ENCODE data around the gene CACNG3.
"Not testable (repeated sequence)": the region's sequence is repeated elsewhere in the genome, so short reads cannot be mapped to it uniquely, and the experiment has no call there.

Gene CACNG3

GRCh38 chr16:24297375-24297774 lies 41.2 kb downstream of the CACNG3 start:
- no peak overlapping the region for H3K9ac ChIP-seq (ENCODE audit: low read depth in 1 of 2, low read length in 2 of 2)
- H3K36me3 ChIP-seq (ENCODE audit: control insufficient read depth in 2 of 2, insufficient read depth in 2 of 2, low read length in 2 of 2): no peaks in the 10 kb centered on the region
- H3K27me3 ChIP-seq (ENCODE audit: control insufficient read depth in 2 of 2, insufficient read depth in 2 of 2, low read length in 2 of 2): no peaks in the 10 kb centered on the region
- no peak overlapping the region for H3K4me3 ChIP-seq (ENCODE audit: low read length in 2 of 2)
- H3K27ac ChIP-seq (ENCODE audit: low read depth in 2 of 2, low read length in 2 of 2): no peak overlapping the region
- H3K4me1 ChIP-seq (ENCODE audit: control insufficient read depth in 2 of 2, insufficient read depth in 2 of 2, low read length in 2 of 2): no peaks in the 10 kb centered on the region
- no peaks in the 10 kb centered on the region for H3K9me3 ChIP-seq (ENCODE audit: control insufficient read depth in 2 of 2, low read length in 2 of 2)

- Histone ChIP-seq H3K9ac (ENCODE audit: low read depth in 1 of 2, low read length in 2 of 2) (no peak overlapping the region), H3K36me3 (ENCODE audit: control insufficient read depth in 2 of 2, insufficient read depth in 2 of 2, low read length in 2 of 2) (no peaks in the 10 kb centered on the region), H3K27ac (ENCODE audit: low read depth in 2 of 2, low read length in 2 of 2) (no peak overlapping the region), H3K4me1 (ENCODE audit: control insufficient read depth in 2 of 2, insufficient read depth in 2 of 2, low read length in 2 of 2) (no peaks in the 10 kb centered on the region), H3K4me3 (ENCODE audit: low read length in 2 of 2) (no peak overlapping the region), H3K27me3 (ENCODE audit: control insufficient read depth in 2 of 2, insufficient read depth in 2 of 2, low read length in 2 of 2) (no peaks in the 10 kb centered on the region), H3K9me3 (ENCODE audit: control insufficient read depth in 2 of 2, low read length in 2 of 2) (no peaks in the 10 kb centered on the region)
These were observed 42.5 kb downstream of the CACNG3 start for GRCh38 chr16:24298548-24299167.

- H3K27ac ChIP-seq (ENCODE audit: low read depth in 2 of 2, low read length in 2 of 2); H3K4me1 ChIP-seq (ENCODE audit: control insufficient read depth in 2 of 2, insufficient read depth in 2 of 2, low read length in 2 of 2); H3K36me3 ChIP-seq (ENCODE audit: control insufficient read depth in 2 of 2, insufficient read depth in 2 of 2, low read length in 2 of 2); H3K9me3 ChIP-seq (ENCODE audit: control insufficient read depth in 2 of 2, low read length in 2 of 2); H3K9ac ChIP-seq (ENCODE audit: low read depth in 1 of 2, low read length in 2 of 2); H3K4me3 ChIP-seq (ENCODE audit: low read length in 2 of 2); H3K27me3 ChIP-seq (ENCODE audit: control insufficient read depth in 2 of 2, insufficient read depth in 2 of 2, low read length in 2 of 2): not testable (repeated sequence)
These were observed 44.6 kb downstream of the CACNG3 start for GRCh38 chr16:24300750-24301149.

- Histone ChIP-seq H3K9ac (ENCODE audit: low read depth in 1 of 2, low read length in 2 of 2) (no peak overlapping the region), H3K4me3 (ENCODE audit: low read length in 2 of 2) (no peak overlapping the region), H3K4me1 (ENCODE audit: control insufficient read depth in 2 of 2, insufficient read depth in 2 of 2, low read length in 2 of 2) (no peaks in the 10 kb centered on the region), H3K27me3 (ENCODE audit: control insufficient read depth in 2 of 2, insufficient read depth in 2 of 2, low read length in 2 of 2) (no peaks in the 10 kb centered on the region), H3K27ac (ENCODE audit: low read depth in 2 of 2, low read length in 2 of 2) (no peak overlapping the region), H3K36me3 (ENCODE audit: control insufficient read depth in 2 of 2, insufficient read depth in 2 of 2, low read length in 2 of 2) (no peaks in the 10 kb centered on the region), H3K9me3 (ENCODE audit: control insufficient read depth in 2 of 2, low read length in 2 of 2) (no peaks in the 10 kb centered on the region)
These were observed 46.5 kb downstream of the CACNG3 start for GRCh38 chr16:24302636-24303035.

GRCh38 chr16:24308200-24308599 lies 52.1 kb downstream of the CACNG3 start:
- H3K9ac ChIP-seq (ENCODE audit: low read depth in 1 of 2, low read length in 2 of 2): no peak overlapping the region
- H3K36me3 ChIP-seq (ENCODE audit: control insufficient read depth in 2 of 2, insufficient read depth in 2 of 2, low read length in 2 of 2): no peaks in the 10 kb centered on the region
- no peaks in the 10 kb centered on the region for H3K9me3 ChIP-seq (ENCODE audit: control insufficient read depth in 2 of 2, low read length in 2 of 2)
- H3K27me3 ChIP-seq (ENCODE audit: control insufficient read depth in 2 of 2, insufficient read depth in 2 of 2, low read length in 2 of 2): peaks cover 0 to 2% of the 10 kb centered on the region in 2 donors
- H3K4me1 ChIP-seq (ENCODE audit: control insufficient read depth in 2 of 2, insufficient read depth in 2 of 2, low read length in 2 of 2): no peaks in the 10 kb centered on the region
- H3K4me3 ChIP-seq (ENCODE audit: low read length in 2 of 2): no peak overlapping the region
- H3K27ac ChIP-seq (ENCODE audit: low read depth in 2 of 2, low read length in 2 of 2): no peak overlapping the region

- H3K9me3 ChIP-seq (ENCODE audit: control insufficient read depth in 2 of 2, low read length in 2 of 2): no peaks in the 10 kb centered on the region
- H3K27ac ChIP-seq (ENCODE audit: low read depth in 2 of 2, low read length in 2 of 2): no peak overlapping the region
- no peaks in the 10 kb centered on the region for H3K36me3 ChIP-seq (ENCODE audit: control insufficient read depth in 2 of 2, insufficient read depth in 2 of 2, low read length in 2 of 2)
- no peak overlapping the region for H3K4me3 ChIP-seq (ENCODE audit: low read length in 2 of 2)
- no peak overlapping the region for H3K9ac ChIP-seq (ENCODE audit: low read depth in 1 of 2, low read length in 2 of 2)
- no peaks in the 10 kb centered on the region for H3K4me1 ChIP-seq (ENCODE audit: control insufficient read depth in 2 of 2, insufficient read depth in 2 of 2, low read length in 2 of 2)
- H3K27me3 ChIP-seq (ENCODE audit: control insufficient read depth in 2 of 2, insufficient read depth in 2 of 2, low read length in 2 of 2): peaks cover 0 to 2% of the 10 kb centered on the region in 2 donors
These were observed 53.4 kb downstream of the CACNG3 start for GRCh38 chr16:24309258-24310142.

GRCh38 chr16:24315343-24315742 lies 59.2 kb downstream of the CACNG3 start:
- Histone ChIP-seq H3K4me3 (ENCODE audit: low read length in 2 of 2) (no peak overlapping the region), H3K36me3 (ENCODE audit: control insufficient read depth in 2 of 2, insufficient read depth in 2 of 2, low read length in 2 of 2) (no peaks in the 10 kb centered on the region), H3K9ac (ENCODE audit: low read depth in 1 of 2, low read length in 2 of 2) (no peak overlapping the region), H3K27ac (ENCODE audit: low read depth in 2 of 2, low read length in 2 of 2) (no peak overlapping the region), H3K27me3 (ENCODE audit: control insufficient read depth in 2 of 2, insufficient read depth in 2 of 2, low read length in 2 of 2) (peaks cover 0 to 2% of the 10 kb centered on the region in 2 donors), H3K4me1 (ENCODE audit: control insufficient read depth in 2 of 2, insufficient read depth in 2 of 2, low read length in 2 of 2) (no peaks in the 10 kb centered on the region), H3K9me3 (ENCODE audit: control insufficient read depth in 2 of 2, low read length in 2 of 2) (no peaks in the 10 kb centered on the region)

- no peaks in the 10 kb centered on the region for H3K4me1 ChIP-seq (ENCODE audit: control insufficient read depth in 2 of 2, insufficient read depth in 2 of 2, low read length in 2 of 2)
- no peaks in the 10 kb centered on the region for H3K9me3 ChIP-seq (ENCODE audit: control insufficient read depth in 2 of 2, low read length in 2 of 2)
- no peak overlapping the region for H3K9ac ChIP-seq (ENCODE audit: low read depth in 1 of 2, low read length in 2 of 2)
- no peak overlapping the region for H3K27ac ChIP-seq (ENCODE audit: low read depth in 2 of 2, low read length in 2 of 2)
- H3K27me3 ChIP-seq (ENCODE audit: control insufficient read depth in 2 of 2, insufficient read depth in 2 of 2, low read length in 2 of 2): peaks cover 0 to 2% of the 10 kb centered on the region in 2 donors
- no peaks in the 10 kb centered on the region for H3K36me3 ChIP-seq (ENCODE audit: control insufficient read depth in 2 of 2, insufficient read depth in 2 of 2, low read length in 2 of 2)
- H3K4me3 ChIP-seq (ENCODE audit: low read length in 2 of 2): no peak overlapping the region
These were observed 62.5 kb downstream of the CACNG3 start for GRCh38 chr16:24318680-24319079.

GRCh38 chr16:24319126-24319814 lies 63.1 kb downstream of the CACNG3 start:
- Histone ChIP-seq H3K27ac (ENCODE audit: low read depth in 2 of 2, low read length in 2 of 2) (no peak overlapping the region), H3K27me3 (ENCODE audit: control insufficient read depth in 2 of 2, insufficient read depth in 2 of 2, low read length in 2 of 2) (peaks cover 0 to 2% of the 10 kb centered on the region in 2 donors), H3K9me3 (ENCODE audit: control insufficient read depth in 2 of 2, low read length in 2 of 2) (no peaks in the 10 kb centered on the region)

GRCh38 chr16:24322106-24322505 lies 66.0 kb downstream of the CACNG3 start:
- Histone ChIP-seq H3K9ac (ENCODE audit: low read depth in 1 of 2, low read length in 2 of 2) (no peak overlapping the region), H3K4me3 (ENCODE audit: low read length in 2 of 2) (no peak overlapping the region), H3K36me3 (ENCODE audit: control insufficient read depth in 2 of 2, insufficient read depth in 2 of 2, low read length in 2 of 2) (no peaks in the 10 kb centered on the region), H3K9me3 (ENCODE audit: control insufficient read depth in 2 of 2, low read length in 2 of 2) (no peaks in the 10 kb centered on the region), H3K27me3 (ENCODE audit: control insufficient read depth in 2 of 2, insufficient read depth in 2 of 2, low read length in 2 of 2) (no peaks in the 10 kb centered on the region), H3K4me1 (ENCODE audit: control insufficient read depth in 2 of 2, insufficient read depth in 2 of 2, low read length in 2 of 2) (no peaks in the 10 kb centered on the region), H3K27ac (ENCODE audit: low read depth in 2 of 2, low read length in 2 of 2) (no peak overlapping the region)

More at GRCh38 chr16:24319126-24319814, 63.1 kb downstream of the CACNG3 start:
- no peak overlapping the region for H3K4me3 ChIP-seq (ENCODE audit: low read length in 2 of 2)
- no peaks in the 10 kb centered on the region for H3K36me3 ChIP-seq (ENCODE audit: control insufficient read depth in 2 of 2, insufficient read depth in 2 of 2, low read length in 2 of 2)
- no peaks in the 10 kb centered on the region for H3K4me1 ChIP-seq (ENCODE audit: control insufficient read depth in 2 of 2, insufficient read depth in 2 of 2, low read length in 2 of 2)
- H3K9ac ChIP-seq (ENCODE audit: low read depth in 1 of 2, low read length in 2 of 2): no peak overlapping the region
